ENCODE results near the gene PLPP1. TPM values are rescaled to one million over a fixed set of nuclear protein-coding genes. Genes with fewer than 3 reads are reported as not detected.

Gene PLPP1
- total and polyA plus RNA-seq, 8 donors: 56.2 to 93.6 (median 85.1) TPM

DNA sequence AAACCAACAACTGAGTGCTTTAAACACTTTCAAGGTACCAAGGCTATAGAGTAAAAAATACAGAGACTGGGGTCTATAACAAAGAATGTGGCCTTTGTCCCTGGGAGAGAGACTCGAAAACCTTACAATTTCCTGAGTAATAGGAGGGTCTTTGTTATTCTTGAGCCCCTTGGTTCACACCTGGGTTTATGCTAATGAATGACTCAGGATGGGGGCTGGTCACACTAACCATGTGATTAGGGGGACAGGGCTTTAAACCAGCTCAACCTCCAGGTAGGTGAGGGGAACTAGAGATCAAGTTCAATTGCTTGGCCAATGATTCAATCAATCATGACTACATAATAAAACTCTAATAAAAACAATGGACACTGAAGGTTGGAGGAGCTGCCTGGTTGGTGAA lies 50.2 kb downstream of the PLPP1 start:
- H3K36me3 ChIP-seq: no peaks in the 10 kb centered on the region
- intact Hi-C loops (cut with DNase I): no loop called here
- no peaks in the 10 kb centered on the region for H3K4me1 ChIP-seq
- no peak overlapping the region for H3K4me3 ChIP-seq
- no peaks in the 10 kb centered on the region for H3K9me3 ChIP-seq
- H3K27ac ChIP-seq: no peak overlapping the region
- no peaks in the 10 kb centered on the region for H3K27me3 ChIP-seq
- ATAC-seq (no peak), DNase-seq (no peak)
- TF ChIP-seq, protein P1, sequence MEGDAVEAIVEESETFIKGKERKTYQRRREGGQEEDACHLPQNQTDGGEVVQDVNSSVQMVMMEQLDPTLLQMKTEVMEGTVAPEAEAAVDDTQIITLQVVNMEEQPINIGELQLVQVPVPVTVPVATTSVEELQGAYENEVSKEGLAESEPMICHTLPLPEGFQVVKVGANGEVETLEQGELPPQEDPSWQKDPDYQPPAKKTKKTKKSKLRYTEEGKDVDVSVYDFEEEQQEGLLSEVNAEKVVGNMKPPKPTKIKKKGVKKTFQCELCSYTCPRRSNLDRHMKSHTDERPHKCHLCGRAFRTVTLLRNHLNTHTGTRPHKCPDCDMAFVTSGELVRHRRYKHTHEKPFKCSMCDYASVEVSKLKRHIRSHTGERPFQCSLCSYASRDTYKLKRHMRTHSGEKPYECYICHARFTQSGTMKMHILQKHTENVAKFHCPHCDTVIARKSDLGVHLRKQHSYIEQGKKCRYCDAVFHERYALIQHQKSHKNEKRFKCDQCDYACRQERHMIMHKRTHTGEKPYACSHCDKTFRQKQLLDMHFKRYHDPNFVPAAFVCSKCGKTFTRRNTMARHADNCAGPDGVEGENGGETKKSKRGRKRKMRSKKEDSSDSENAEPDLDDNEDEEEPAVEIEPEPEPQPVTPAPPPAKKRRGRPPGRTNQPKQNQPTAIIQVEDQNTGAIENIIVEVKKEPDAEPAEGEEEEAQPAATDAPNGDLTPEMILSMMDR (IDR thresholded peaks at IDR 0.05): no peak

DNA sequence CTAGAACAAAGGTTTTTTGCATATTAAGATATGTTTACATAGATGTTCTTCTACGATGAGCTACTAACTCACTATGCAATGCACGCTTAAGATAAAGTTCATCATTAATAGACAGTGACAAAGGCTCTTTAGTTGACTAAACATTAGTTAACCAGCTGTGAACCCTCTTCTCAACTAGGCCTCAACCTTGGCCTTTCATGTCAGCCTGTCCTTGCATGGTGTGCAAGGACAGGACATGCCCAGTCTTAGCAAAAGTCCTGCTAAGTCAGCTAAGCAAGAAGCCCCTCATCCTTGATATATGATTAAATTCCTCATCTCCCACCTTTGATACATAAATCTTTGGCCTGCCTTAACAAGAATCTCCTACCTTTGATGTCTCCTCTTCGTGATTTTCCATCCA lies 50.9 kb downstream of the PLPP1 start:
- H3K27me3 ChIP-seq: no peaks in the 10 kb centered on the region
- no peak overlapping the region for H3K27ac ChIP-seq
- H3K4me3 ChIP-seq: no peak overlapping the region
- H3K4me1 ChIP-seq: no peaks in the 10 kb centered on the region
- TF ChIP-seq, protein P1 (IDR thresholded peaks at IDR 0.05): no peak
- intact Hi-C loops (cut with DNase I): no loop called here
- no peaks in the 10 kb centered on the region for H3K9me3 ChIP-seq
- DNase-seq (no peak), ATAC-seq (no peak)
- H3K36me3 ChIP-seq: no peaks in the 10 kb centered on the region

DNA sequence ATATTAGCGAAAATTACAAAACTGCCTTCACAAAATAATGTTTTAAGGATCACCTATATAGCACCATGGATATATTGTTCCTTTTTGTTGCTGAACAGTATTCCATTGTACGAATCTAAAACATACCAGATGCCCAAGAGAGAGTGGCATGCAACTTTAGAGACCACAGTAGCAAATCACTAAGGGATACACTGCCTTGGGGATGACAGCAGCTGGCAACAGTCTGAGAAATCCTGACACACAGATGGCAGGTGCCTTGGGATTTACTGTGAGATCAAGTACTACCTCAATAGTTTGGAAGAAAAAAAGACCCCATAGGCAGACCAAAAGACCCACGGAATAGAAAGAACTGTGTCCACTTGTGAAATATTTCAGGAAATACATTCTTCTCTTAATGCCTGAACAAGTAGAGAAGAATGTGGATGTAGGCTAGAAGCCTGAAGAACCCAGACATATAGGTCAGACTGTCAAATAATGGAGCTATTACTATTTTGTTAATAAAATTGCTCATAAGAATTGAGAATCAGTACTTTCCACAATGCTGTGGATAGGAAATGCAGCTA lies 53.4 kb downstream of the PLPP1 start:
- no peak overlapping the region for H3K4me3 ChIP-seq
- H3K36me3 ChIP-seq: no peaks in the 10 kb centered on the region
- no peaks in the 10 kb centered on the region for H3K27me3 ChIP-seq
- TF ChIP-seq, protein P1 (IDR thresholded peaks at IDR 0.05): no peak
- no peak for ATAC-seq
- no peaks in the 10 kb centered on the region for H3K4me1 ChIP-seq
- intact Hi-C loops (cut with DNase I): no loop called here
- no peak for DNase-seq
- no peaks in the 10 kb centered on the region for H3K9me3 ChIP-seq
- H3K27ac ChIP-seq: no peak overlapping the region

GRCh38 chr5:55480781-55481180 lies 54.0 kb downstream of the PLPP1 start:
- no peak for ATAC-seq
- intact Hi-C loops (cut with DNase I): no loop called here
- no peak overlapping the region for H3K4me3 ChIP-seq

DNA sequence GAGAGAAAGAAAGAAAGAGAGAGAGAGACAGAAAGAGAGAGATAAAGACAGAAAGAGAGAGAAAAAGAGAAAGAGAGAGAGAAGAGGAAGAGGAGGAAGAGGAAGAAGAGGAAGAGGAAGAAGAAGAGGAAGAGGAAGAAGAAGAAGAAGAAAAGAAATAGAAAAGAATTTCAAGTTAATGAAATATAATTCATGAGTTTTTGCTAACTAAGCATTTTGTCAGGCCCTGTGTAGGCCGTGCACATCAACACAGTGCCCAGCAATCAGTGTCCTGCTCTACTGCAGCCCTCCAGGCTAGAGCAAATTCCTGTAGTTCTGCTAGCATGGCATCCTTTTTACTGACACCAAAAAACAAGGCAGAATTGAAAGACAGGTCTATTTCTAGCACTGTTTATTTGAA lies 62.1 kb downstream of the PLPP1 start:
- Histone ChIP-seq H3K27me3 (no peaks in the 10 kb centered on the region), H3K4me1 (peaks cover 0 to 7% of the 10 kb centered on the region in 2 donors), H3K27ac (no peak overlapping the region), H3K4me3 (no peak overlapping the region), H3K36me3 (no peaks in the 10 kb centered on the region), H3K9me3 (no peaks in the 10 kb centered on the region)
- DNase-seq: no peak
- TF ChIP-seq, protein P1 (IDR thresholded peaks at IDR 0.05): no peak
- no peak for ATAC-seq
- intact Hi-C loops (cut with DNase I): no loop called here

More at GRCh38 chr5:55480781-55481180, 54.0 kb downstream of the PLPP1 start:
- Histone ChIP-seq H3K27me3 (no peaks in the 10 kb centered on the region), H3K36me3 (no peaks in the 10 kb centered on the region), H3K4me1 (no peaks in the 10 kb centered on the region), H3K9me3 (no peaks in the 10 kb centered on the region), H3K27ac (no peak overlapping the region)
- TF ChIP-seq, protein P1 (IDR thresholded peaks at IDR 0.05): no peak
- DNase-seq: no peak

All from left lung (tissue), 10 donors.